Central memory CD8-positive, alpha-beta T cell (primary cell): ENCODE measurements around the gene TEKT2.

ENCODE experiments used
- ATAC-seq: fragments of 150-1000 bp; cut with Tn5 transposase; replicated peaks from 2 replicates; pipeline ENCODE4 v1.10.0; 2022; ENCODE audit warnings: mild to moderate bottlenecking, moderate FRiP score, moderate number of reproducible peaks; ENCODE audit not compliant: poor library complexity, severe bottlenecking; ENCODE audit errors: extremely low read depth
- DNase-seq, 2 donors: peaks; one replicate each; pipeline ENCODE4 v3.0.0; 2021; ENCODE audit warnings: low spot score in 2 of 2
- H3K27ac Mint-ChIP-seq: one replicate; pipeline ENCODE4 v1.8.0; 2022; ENCODE audit warnings: low read depth, mild to moderate bottlenecking, moderate library complexity, mixed read lengths
- H3K27me3 Mint-ChIP-seq: one replicate; pipeline ENCODE4 v1.8.0; 2022; ENCODE audit warnings: mixed read lengths
- H3K36me3 Mint-ChIP-seq: one replicate; pipeline ENCODE4 v1.8.0; 2022; ENCODE audit warnings: mild to moderate bottlenecking, moderate library complexity, mixed read lengths; ENCODE audit not compliant: insufficient read depth
- H3K4me1 Mint-ChIP-seq: one replicate; pipeline ENCODE4 v1.8.0; 2022; ENCODE audit warnings: mixed read lengths
- H3K4me3 Mint-ChIP-seq: one replicate; pipeline ENCODE4 v1.8.0; 2022; ENCODE audit warnings: mild to moderate bottlenecking, moderate library complexity, mixed read lengths
- H3K9me3 Mint-ChIP-seq: one replicate; pipeline ENCODE4 v1.8.0; 2022; ENCODE audit warnings: mixed read lengths

Gene TEKT2

DNA sequence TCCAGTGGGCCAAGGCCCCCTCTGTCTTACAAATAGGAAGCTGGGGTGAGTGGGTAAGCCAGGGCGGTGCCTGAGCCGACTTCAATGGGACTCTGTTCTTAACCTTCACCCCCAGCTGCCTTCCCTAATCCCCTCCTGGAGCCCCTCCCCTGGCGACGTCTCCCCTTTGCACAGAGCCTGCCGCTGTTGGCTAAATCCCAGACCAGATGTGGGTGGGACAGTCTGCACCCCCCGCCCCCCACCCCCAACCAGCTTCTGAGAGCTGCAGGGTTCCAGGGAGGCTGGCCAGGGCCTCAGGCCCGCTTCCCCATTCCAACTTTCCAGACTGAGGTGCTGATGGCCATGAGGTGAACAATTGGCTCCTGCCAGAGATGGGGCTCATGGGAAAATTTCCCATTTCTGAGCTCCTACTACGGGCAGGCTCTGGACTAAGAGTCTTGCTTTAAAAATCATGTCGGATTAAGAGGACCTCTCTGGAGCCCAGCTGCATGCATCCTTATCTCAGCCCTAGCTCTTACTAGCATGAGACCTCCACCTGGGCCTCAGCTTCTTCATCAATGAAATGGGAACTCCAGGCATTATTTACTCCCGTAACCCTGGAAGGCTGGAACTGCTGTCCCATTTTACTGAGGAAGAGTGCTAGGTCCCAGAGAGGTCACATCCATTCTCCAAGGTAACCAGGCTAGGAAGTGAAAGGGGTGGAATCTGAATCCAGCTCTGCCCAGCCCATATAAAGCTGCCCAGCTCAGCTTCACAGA, 34.7 kb downstream of the TEKT2 start:
- peaks cover 30% of the 10 kb centered on the region for H3K27me3 Mint-ChIP-seq
- H3K4me1 Mint-ChIP-seq = peaks cover 5% of the 10 kb centered on the region

GRCh38 chr1:36119456-36119855, 35.6 kb downstream of the TEKT2 start:
- Mint-ChIP-seq H3K27ac (no peak overlapping the region), H3K4me1 (peaks cover 8% of the 10 kb centered on the region)

More for the DNA sequence above, 34.7 kb downstream of the TEKT2 start:
- Mint-ChIP-seq H3K36me3 (peaks cover under 1% of the 10 kb centered on the region), H3K4me3 (no peak overlapping the region), H3K27ac (no peak overlapping the region), H3K9me3 (no peaks in the 10 kb centered on the region)
- no peak for DNase-seq
- no peak for ATAC-seq

GRCh38 chr1:36122062-36123030, 38.5 kb downstream of the TEKT2 start:
- Mint-ChIP-seq H3K9me3 (no peaks in the 10 kb centered on the region), H3K27ac (no peak overlapping the region), H3K27me3 (peaks cover 54% of the 10 kb centered on the region), H3K36me3 (peaks cover 6% of the 10 kb centered on the region), H3K4me1 (peaks cover 27% of the 10 kb centered on the region), H3K4me3 (no peak overlapping the region)
- DNase-seq (no peak), ATAC-seq (no peak)

More at GRCh38 chr1:36119456-36119855, 35.6 kb downstream of the TEKT2 start:
- Mint-ChIP-seq H3K4me3 (no peak overlapping the region), H3K36me3 (peaks cover 2% of the 10 kb centered on the region), H3K27me3 (peaks cover 38% of the 10 kb centered on the region), H3K9me3 (no peaks in the 10 kb centered on the region)
- ATAC-seq = no peak
- no peak for DNase-seq

DNA sequence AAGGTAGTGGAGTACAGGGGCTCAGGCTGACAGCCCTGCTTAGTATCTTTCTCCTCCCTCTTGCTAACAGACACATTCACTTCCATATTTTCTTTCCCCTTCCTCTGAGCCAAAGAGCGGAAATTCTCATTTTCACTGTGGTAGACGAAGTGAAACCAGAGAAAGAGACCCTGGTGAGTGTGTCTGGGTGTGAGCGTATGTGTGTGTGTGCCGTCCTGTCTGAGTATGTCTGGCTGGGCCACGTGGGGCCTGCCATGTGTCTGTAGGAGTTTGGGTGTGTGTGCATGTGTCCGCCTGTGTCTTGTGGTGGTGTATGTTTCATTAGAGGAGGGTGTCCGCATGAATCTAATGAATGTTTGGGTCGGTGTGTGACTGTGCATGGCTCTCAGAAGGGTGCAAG, 39.5 kb downstream of the TEKT2 start:
- peaks cover 8% of the 10 kb centered on the region for H3K36me3 Mint-ChIP-seq
- no peak for DNase-seq
- peaks cover 54% of the 10 kb centered on the region for H3K27me3 Mint-ChIP-seq
- H3K4me1 Mint-ChIP-seq = peaks cover 27% of the 10 kb centered on the region
- H3K4me3 Mint-ChIP-seq = no peak overlapping the region
- no peak overlapping the region for H3K27ac Mint-ChIP-seq
- no peaks in the 10 kb centered on the region for H3K9me3 Mint-ChIP-seq
- peak; percentile 52 for ATAC-seq

DNA sequence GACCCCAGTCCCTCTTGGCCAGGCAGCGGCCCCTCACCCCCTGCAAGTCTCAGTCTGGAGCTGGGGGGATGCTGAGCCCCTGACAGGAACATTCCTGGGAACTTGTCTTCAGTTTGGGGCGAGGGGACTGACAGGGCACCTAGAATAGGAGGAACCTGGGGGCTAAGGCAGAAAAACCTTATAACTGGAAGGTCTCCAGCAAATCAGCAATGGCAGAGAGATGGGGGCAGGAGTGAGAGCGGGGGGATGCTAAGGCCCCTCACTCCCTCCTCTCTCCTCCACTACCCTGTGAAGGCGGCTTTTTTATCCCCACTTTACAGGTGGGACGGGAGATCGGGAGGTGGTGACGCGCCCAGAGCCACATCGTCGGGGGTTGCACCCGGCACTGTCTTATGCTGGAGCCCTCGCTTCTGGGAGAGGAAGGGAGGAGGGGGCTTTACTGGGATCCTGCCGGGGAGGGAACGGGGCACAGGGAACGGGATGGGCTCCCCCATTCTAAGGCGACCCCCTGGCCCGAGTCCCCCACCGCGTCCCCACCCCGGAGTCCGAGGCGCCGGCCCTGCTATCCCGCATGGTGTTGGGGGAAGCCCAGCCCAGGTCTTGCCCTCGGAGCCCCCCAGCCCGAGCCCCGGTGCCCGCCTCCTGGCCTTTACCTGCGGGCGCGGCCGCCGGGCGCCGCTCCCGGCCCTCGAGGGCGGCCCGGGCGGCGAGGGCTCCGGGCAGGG, 40.7 kb downstream of the TEKT2 start:
- Mint-ChIP-seq H3K9me3 (no peaks in the 10 kb centered on the region), H3K27me3 (peaks cover 54% of the 10 kb centered on the region), H3K4me1 (peaks cover 27% of the 10 kb centered on the region), H3K36me3 (peaks cover 8% of the 10 kb centered on the region), H3K4me3 (peak overlapping the region; percentile 59), H3K27ac (peak overlapping the region; percentile 26)
- ATAC-seq (no peak), DNase-seq (no peak)

GRCh38 chr1:36125129-36125991, 41.5 kb downstream of the TEKT2 start, which contains the start of gene COL8A2:
TSS of gene COL8A2 (minus strand) at chr1:36125222. CDS start at chr1:36100242, 24,980 bp downstream.
- Mint-ChIP-seq H3K9me3 (no peaks in the 10 kb centered on the region), H3K27ac (peak within 1 kb of the TSS; percentile 26), H3K27me3 (peaks cover 49% of the 10 kb centered on the region), H3K4me1 (peaks cover 27% of the 10 kb centered on the region), H3K4me3 (peak within 1 kb of the TSS; percentile 59), H3K36me3 (peaks cover 8% of the 10 kb centered on the region)
- no peak for ATAC-seq
- no peak for DNase-seq

- Mint-ChIP-seq H3K4me1 (peaks cover 27% of the 10 kb centered on the region), H3K9me3 (no peaks in the 10 kb centered on the region), H3K27ac (no peak overlapping the region), H3K36me3 (peaks cover 8% of the 10 kb centered on the region), H3K27me3 (peaks cover 47% of the 10 kb centered on the region), H3K4me3 (no peak overlapping the region)
- no peak for ATAC-seq
- DNase-seq = no peak
Observed at GRCh38 chr1:36126005-36126716, 42.3 kb downstream of the TEKT2 start.

DNA sequence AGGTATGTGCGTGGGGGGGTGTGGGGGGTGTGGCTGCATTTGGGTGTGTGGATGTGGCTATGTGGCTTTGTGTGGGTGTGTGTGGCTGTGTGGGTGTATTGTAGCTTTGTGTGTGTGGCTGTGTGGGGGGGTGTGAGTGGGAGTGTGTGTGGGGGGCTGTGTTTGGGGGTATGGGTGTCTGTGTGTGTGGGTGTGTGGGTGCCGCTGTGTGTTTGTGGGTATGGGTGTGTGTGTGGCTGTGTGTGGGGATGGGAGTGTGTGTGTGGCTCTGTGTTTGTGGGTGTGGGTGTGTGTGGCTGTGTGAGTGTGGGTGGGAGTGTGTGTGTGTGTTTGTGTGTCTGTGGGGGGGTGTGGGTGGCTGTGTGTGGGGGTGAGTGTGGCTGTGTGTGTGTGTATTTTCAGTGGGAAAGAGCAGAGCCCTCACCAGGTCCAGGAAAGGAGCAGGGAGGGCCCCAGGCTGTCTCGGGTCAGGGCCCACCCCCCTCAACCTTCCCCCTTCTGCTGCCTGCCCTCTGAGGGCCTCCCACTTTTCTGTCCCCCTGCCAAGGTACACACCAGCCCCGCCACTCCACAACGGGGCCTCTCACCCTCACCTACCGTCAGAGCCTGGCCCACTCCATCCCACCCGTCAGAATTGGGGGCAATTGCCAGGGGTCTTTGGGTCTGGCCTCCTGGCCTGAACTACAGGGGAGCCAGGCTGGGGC, 43.1 kb downstream of the TEKT2 start:
- DNase-seq = no peak
- H3K36me3 Mint-ChIP-seq = peaks cover 8% of the 10 kb centered on the region

GRCh38 chr1:36128126-36128904, 44.4 kb downstream of the TEKT2 start:
- ATAC-seq (no peak), DNase-seq (no peak)
- Mint-ChIP-seq H3K9me3 (no peaks in the 10 kb centered on the region), H3K4me1 (peaks cover 25% of the 10 kb centered on the region), H3K27me3 (peaks cover 27% of the 10 kb centered on the region), H3K36me3 (peaks cover 8% of the 10 kb centered on the region), H3K4me3 (no peak overlapping the region), H3K27ac (no peak overlapping the region)

More for the DNA sequence above, 43.1 kb downstream of the TEKT2 start:
- Mint-ChIP-seq H3K27me3 (peaks cover 41% of the 10 kb centered on the region), H3K27ac (no peak overlapping the region), H3K4me3 (no peak overlapping the region), H3K4me1 (peaks cover 27% of the 10 kb centered on the region), H3K9me3 (no peaks in the 10 kb centered on the region)
- ATAC-seq = no peak

DNA sequence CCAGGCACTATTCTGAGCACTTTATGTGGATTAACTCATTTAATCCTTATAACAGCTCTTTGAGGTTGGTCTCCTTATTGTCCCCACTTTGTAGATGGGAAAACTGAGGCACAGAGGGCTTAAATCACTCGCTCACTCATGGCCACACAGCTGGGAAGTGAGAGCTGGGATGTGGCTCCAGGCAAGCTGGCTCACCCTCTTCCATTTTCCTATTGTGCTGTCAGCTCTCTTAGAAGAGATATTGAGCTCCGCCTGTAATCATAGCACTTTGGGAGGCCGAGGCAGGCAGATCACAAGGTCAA, 45.0 kb downstream of the TEKT2 start:
- Mint-ChIP-seq H3K27ac (no peak overlapping the region), H3K9me3 (no peaks in the 10 kb centered on the region), H3K4me3 (no peak overlapping the region), H3K27me3 (peaks cover 22% of the 10 kb centered on the region), H3K36me3 (peaks cover 8% of the 10 kb centered on the region), H3K4me1 (peaks cover 21% of the 10 kb centered on the region)
- ATAC-seq (no peak), DNase-seq (no peak)
